Testis (tissue), 3 donors: ENCODE data around the gene C5AR2. TPM values are rescaled to one million over a fixed set of nuclear protein-coding genes. Genes with fewer than 3 reads are reported as not detected.
A peak's percentile ranks its signal among the peaks of the same experiment; 100 is the strongest.

Experiments used
- DNase-seq: peaks from one replicate; pipeline ENCODE4 v3.0.0-alpha.2; 2019
- H3K27ac ChIP-seq, 2 donors: fragments of 200-600 bp; sonication (generic); one replicate each; pipeline ENCODE4 v1.5.1; 2019
- H3K27me3 ChIP-seq: fragments of 200-600 bp; sonication (generic); one replicate; pipeline ENCODE4 v1.5.1; 2019
- H3K36me3 ChIP-seq: fragments of 200-600 bp; sonication (generic); one replicate; pipeline ENCODE4 v1.5.1; 2017; ENCODE audit warnings: low read depth; ENCODE audit errors: missing control alignments
- H3K4me1 ChIP-seq: fragments of 200-600 bp; sonication (generic); one replicate; pipeline ENCODE4 v1.5.1; 2019
- H3K4me3 ChIP-seq, 2 donors: fragments of 200-600 bp; sonication (generic); one replicate each; pipeline ENCODE4 v1.5.1; 2017 to 2019
- H3K9me3 ChIP-seq: fragments of 200-600 bp; sonication (generic); one replicate; pipeline ENCODE4 v1.5.1; 2017
- POLR2A ChIP-seq: fragments of 450-650 bp; IDR thresholded peaks from one replicate; pipeline ENCODE4 v1.6.1; 2017; ENCODE audit warnings: antibody characterized with exemption, mild to moderate bottlenecking, moderate library complexity
- WGBS, 2 donors: methylation state at CpG; one replicate each; pipeline ENCODE4 v1.1.5; 2018; 5-methylcytosine and 5-hydroxymethylcytosine counted together
- intact Hi-C: fragments of 100-400 bp; cut with DNase I; formaldehyde crosslinking; loops from one replicate; pipeline ENCODE4 v1.15.1; 2023; ENCODE audit warnings: low total_unique reads
- polyA plus RNA-seq: library from polyadenylated mRNA; stranded (reverse); fragments of 350-450 nt; fragmentation: Illumina TruSeq; extraction: RNeasy Lipid Tissue Mini Kit (QIAGEN cat#74804); gene quantifications from one replicate; pipeline ENCODE4 v1.2.3, GENCODE V29; 2014; ENCODE audit warnings: low read depth, low replicate concordance; ENCODE audit not compliant: insufficient read depth
- total RNA-seq, 2 donors: library from RNA; depleted of rRNA; stranded (reverse); fragments of >200 nt; gene quantifications; one replicate each; pipeline ENCODE4 v1.2.3, GENCODE V29; 2016
- TF ChIP-seq, protein P1 (sequence below), 3 experiments: fragments of 450-650 bp in 2 of 3; fragments of 200-600 bp in 1 of 3; sonication (generic) in 1 of 3; IDR thresholded peaks; one replicate each; pipeline ENCODE4 v1.5.1; 2016 to 2019; ENCODE audit warnings: antibody characterized with exemption in 3 of 3, mild to moderate bottlenecking in 2 of 3, moderate library complexity in 1 of 3

The C5AR2 gene
- total and polyA plus RNA-seq, 3 donors from 2014 or later: 2.7 to 3.9 (median 2.8) TPM

DNA sequence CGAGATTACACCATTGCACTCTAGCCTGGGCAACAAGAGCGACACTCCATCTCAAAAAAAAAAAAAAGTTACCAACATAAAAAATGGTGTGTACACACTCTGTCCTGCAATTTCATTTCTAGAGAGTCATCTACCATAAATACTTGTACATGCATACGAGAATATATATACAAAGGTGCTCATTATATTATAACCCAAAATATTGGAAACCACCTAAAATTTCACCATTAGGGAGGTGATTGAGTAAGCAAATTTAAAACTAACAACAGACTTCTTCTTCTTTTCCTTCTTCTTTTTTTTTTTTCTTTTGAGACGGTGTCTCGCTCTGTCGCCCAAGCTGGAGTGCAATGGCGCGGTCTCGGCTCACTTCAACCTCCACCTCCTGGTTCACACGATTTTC is 29.7 kb upstream of the C5AR2 start:
- intact Hi-C loops: no loop called here
- H3K36me3 ChIP-seq: no peaks in the 10 kb centered on the region
- H3K27me3 ChIP-seq: no peaks in the 10 kb centered on the region
- no peak overlapping the region for H3K4me3 ChIP-seq
- DNase-seq: no peak
- no peak overlapping the region for H3K27ac ChIP-seq
- 93 to 97% methylated on average over 10 of the region's 10 CpGs for WGBS, 2 donors
- TF ChIP-seq, protein P1, sequence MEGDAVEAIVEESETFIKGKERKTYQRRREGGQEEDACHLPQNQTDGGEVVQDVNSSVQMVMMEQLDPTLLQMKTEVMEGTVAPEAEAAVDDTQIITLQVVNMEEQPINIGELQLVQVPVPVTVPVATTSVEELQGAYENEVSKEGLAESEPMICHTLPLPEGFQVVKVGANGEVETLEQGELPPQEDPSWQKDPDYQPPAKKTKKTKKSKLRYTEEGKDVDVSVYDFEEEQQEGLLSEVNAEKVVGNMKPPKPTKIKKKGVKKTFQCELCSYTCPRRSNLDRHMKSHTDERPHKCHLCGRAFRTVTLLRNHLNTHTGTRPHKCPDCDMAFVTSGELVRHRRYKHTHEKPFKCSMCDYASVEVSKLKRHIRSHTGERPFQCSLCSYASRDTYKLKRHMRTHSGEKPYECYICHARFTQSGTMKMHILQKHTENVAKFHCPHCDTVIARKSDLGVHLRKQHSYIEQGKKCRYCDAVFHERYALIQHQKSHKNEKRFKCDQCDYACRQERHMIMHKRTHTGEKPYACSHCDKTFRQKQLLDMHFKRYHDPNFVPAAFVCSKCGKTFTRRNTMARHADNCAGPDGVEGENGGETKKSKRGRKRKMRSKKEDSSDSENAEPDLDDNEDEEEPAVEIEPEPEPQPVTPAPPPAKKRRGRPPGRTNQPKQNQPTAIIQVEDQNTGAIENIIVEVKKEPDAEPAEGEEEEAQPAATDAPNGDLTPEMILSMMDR (IDR thresholded peaks at IDR 0.05): no peak
- no peak for TF ChIP-seq POLR2A
- H3K4me1 ChIP-seq: no peaks in the 10 kb centered on the region
- H3K9me3 ChIP-seq: no peaks in the 10 kb centered on the region

DNA sequence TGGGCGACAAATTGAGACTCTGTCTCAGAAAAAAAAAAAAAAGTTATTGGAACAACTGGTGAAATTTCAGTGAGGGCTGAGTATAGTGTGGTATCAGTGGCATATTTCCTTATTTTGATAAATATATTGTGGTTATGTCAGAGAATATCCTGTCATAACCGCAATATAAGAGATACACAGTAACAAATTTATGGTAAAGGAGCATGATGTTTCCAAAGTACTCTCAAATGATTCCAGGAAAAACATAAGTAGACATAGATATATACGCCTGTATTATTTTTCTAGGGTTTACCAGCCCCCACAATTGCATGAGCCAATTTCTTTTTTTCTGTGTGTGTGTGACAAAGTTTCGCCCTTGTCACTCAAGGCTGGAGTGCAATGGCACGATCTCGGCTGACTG is 28.0 kb upstream of the C5AR2 start:
- H3K36me3 ChIP-seq: no peaks in the 10 kb centered on the region
- H3K4me3 ChIP-seq: no peak overlapping the region
- DNase-seq: no peak
- intact Hi-C loops: no loop called here
- WGBS, 2 donors: 75 to 77% methylated on average over 6 of the region's 6 CpGs
- H3K27ac ChIP-seq: no peak overlapping the region
- TF ChIP-seq POLR2A: no peak
- TF ChIP-seq, protein P1 (IDR thresholded peaks at IDR 0.05): no peak
- no peaks in the 10 kb centered on the region for H3K27me3 ChIP-seq
- no peaks in the 10 kb centered on the region for H3K9me3 ChIP-seq
- H3K4me1 ChIP-seq: no peaks in the 10 kb centered on the region

DNA sequence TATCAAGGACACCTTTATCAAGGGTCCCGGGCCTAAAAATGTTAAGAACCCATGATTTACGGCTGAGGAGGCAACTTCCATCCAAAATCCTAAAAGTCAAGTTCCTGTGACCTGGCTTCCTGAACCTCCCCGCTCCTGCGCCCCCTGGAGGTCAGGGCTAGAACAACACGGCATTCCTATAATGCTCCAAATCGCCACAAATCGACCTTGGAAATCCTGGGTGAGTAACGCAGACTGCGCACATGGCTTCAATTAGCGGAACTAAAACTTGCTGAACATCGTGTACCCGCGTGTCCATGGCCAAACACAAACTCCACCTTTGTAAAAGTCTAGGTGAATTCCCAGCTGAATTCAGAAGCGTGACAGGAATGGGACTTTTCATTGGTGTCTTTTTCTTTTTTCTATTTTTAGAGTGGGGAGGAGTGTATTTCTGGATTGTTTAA is 26.6 kb upstream of the C5AR2 start:
- no peaks in the 10 kb centered on the region for H3K27me3 ChIP-seq
- H3K4me1 ChIP-seq: no peaks in the 10 kb centered on the region
- intact Hi-C loops: no loop called here
- DNase-seq: peak; percentile 82
- H3K36me3 ChIP-seq: no peaks in the 10 kb centered on the region
- 3 to 7% methylated on average over 14 of the region's 14 CpGs for WGBS, 2 donors
- H3K4me3 ChIP-seq: no peak overlapping the region
- TF ChIP-seq, protein P1 (IDR thresholded peaks at IDR 0.05): peak; percentile 76 to 93 (median 93)
- TF ChIP-seq POLR2A: no peak
- no peaks in the 10 kb centered on the region for H3K9me3 ChIP-seq
- H3K27ac ChIP-seq: no peak overlapping the region

DNA sequence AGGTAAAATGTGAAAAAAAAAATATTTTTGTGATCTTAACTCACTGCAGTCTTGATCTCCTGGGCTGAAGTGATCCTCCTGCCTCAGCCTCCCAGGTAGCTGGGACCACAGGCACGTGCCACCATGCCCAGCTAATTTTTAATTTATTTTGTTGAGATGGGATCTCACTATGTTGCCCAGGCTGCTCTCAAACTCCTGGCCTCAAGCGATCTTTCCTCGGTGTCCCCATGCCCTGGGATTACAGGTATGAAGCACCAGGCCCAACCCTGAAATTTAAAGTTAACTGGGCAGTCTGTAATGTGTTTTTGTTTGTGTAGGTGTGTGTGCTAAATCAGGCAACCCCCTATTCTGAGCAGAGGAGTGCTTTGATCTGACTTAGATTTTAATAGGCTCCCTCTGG is 25.7 kb upstream of the C5AR2 start:
- Histone ChIP-seq H3K36me3 (no peaks in the 10 kb centered on the region), H3K27me3 (no peaks in the 10 kb centered on the region), H3K9me3 (no peaks in the 10 kb centered on the region), H3K4me3 (no peak overlapping the region), H3K4me1 (no peaks in the 10 kb centered on the region), H3K27ac (no peak overlapping the region)
- intact Hi-C loops: no loop called here
- TF ChIP-seq, protein P1 (IDR thresholded peaks at IDR 0.05): no peak
- TF ChIP-seq POLR2A: no peak
- no peak for DNase-seq
- WGBS, 2 donors: 93 to 100% methylated on average over 3 of the region's 3 CpGs

DNA sequence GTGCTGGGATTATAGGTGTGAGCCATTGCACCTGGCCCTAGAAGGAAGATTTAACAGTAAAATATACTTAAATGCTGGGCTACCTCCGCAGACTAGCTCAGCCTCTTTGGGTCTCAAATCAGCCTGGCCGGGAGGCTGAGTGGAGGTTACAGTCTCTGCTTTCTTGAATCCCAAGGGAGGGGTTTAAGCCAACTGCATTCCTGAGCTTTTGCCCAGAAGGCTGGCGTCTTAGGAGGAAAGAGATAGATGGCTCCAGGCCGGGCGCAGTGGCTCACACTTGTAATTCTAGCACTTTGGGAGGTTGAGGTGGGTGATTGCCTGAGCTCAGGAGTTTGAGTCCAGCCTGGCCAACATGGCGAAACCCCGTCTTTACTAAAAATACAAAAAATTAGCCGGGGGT is 22.9 kb upstream of the C5AR2 start:
- no peak overlapping the region for H3K27ac ChIP-seq
- intact Hi-C loops: no loop called here
- TF ChIP-seq POLR2A: no peak
- 58 to 61% methylated on average over 8 of the region's 8 CpGs for WGBS, 2 donors
- H3K4me1 ChIP-seq: no peaks in the 10 kb centered on the region
- H3K9me3 ChIP-seq: no peaks in the 10 kb centered on the region
- no peaks in the 10 kb centered on the region for H3K36me3 ChIP-seq
- no peaks in the 10 kb centered on the region for H3K27me3 ChIP-seq
- H3K4me3 ChIP-seq: no peak overlapping the region
- no peak for DNase-seq
